Gastroesophageal sphincter (tissue), 4 donors: ENCODE measurements around the gene FRG2B. TPM values are rescaled to one million over a fixed set of nuclear protein-coding genes. Genes with fewer than 3 reads are reported as not detected.
"Not testable (repeated sequence)": the region's sequence is repeated elsewhere in the genome, so short reads cannot be mapped to it uniquely, and the experiment has no call there.

Experiments used
- ATAC-seq: fragments of 150-250 bp; one replicate; pipeline ENCODE4 v1.9.1; 2016; ENCODE audit warnings: mild to moderate bottlenecking, moderate library complexity
- H3K27ac ChIP-seq, 4 donors: fragments of 200-600 bp; sonication (generic) in 3 of 4; 1 replicate in 3 of 4; 2 replicates in 1 of 4; pipeline ENCODE4 v1.5.1; 2016 to 2019
- H3K27me3 ChIP-seq: fragments of 200-600 bp; sonication (generic); one replicate; pipeline ENCODE4 v1.5.1; 2019
- H3K36me3 ChIP-seq, 2 donors: fragments of 200-600 bp; sonication (generic); one replicate each; pipeline ENCODE4 v1.5.1; 2019; ENCODE audit warnings: control low read depth in 1 of 2
- H3K4me1 ChIP-seq, 3 donors: fragments of 200-600 bp; sonication (generic); 1 replicate in 2 of 3; 2 replicates in 1 of 3; pipeline ENCODE4 v1.5.1; 2016 to 2019; ENCODE audit warnings: control low read depth in 2 of 3
- H3K4me3 ChIP-seq, 2 donors: fragments of 200-600 bp; sonication (generic); one replicate each; pipeline ENCODE4 v1.5.1; 2019; ENCODE audit warnings: mild to moderate bottlenecking in 1 of 2, moderate library complexity in 1 of 2
- H3K9me3 ChIP-seq, 3 donors: fragments of 200-600 bp; sonication (generic); one replicate each; pipeline ENCODE4 v1.5.1; 2017 to 2019; ENCODE audit warnings: control low read depth in 2 of 3
- CTCF ChIP-seq, 4 experiments: fragments of 200-600 bp in 2 of 4; fragments of 450-650 bp in 2 of 4; sonication (generic) in 1 of 4; IDR thresholded peaks; one replicate each; pipeline ENCODE4 v1.5.1; 2017 to 2019; ENCODE audit warnings: antibody characterized with exemption in 4 of 4, mild to moderate bottlenecking in 2 of 4, moderate library complexity in 2 of 4
- EP300 ChIP-seq: sonication (generic); formaldehyde crosslinking; IDR thresholded peaks from one replicate; pipeline ENCODE4 v1.6.1; 2017; ENCODE audit warnings: antibody characterized with exemption, mild to moderate bottlenecking
- POLR2A ChIP-seq, 2 donors: fragments of 450-650 bp; IDR thresholded peaks; one replicate each; pipeline ENCODE4 v1.6.1; 2017; ENCODE audit warnings: antibody characterized with exemption in 2 of 2, mild to moderate bottlenecking in 2 of 2, moderate library complexity in 1 of 2
- POLR2AphosphoS5 ChIP-seq: sonication (generic); formaldehyde crosslinking; IDR thresholded peaks from one replicate; pipeline ENCODE4 v1.6.1; 2017; ENCODE audit warnings: antibody characterized with exemption
- WGBS, 2 donors: methylation state at CpG; one replicate each; pipeline ENCODE4 v1.1.5; 2018; ENCODE audit warnings: low coverage in 1 of 2; 5-methylcytosine and 5-hydroxymethylcytosine counted together
- total RNA-seq, 4 donors: library from RNA; depleted of rRNA; stranded (reverse); fragments of >200 nt; gene quantifications; one replicate each; pipeline ENCODE4 v1.1.0, GENCODE V29; 2016

FRG2B gene
- total RNA-seq, 4 donors from 2014 or later = not detected

GRCh38 chr10:133613699-133614098 is 12.9 kb downstream of the FRG2B start:
- Histone ChIP-seq H3K4me3 (no peak overlapping the region), H3K27me3 (peaks cover 40% of the 10 kb centered on the region), H3K36me3 (no peaks in the 10 kb centered on the region), H3K4me1 (peaks cover 0 to 5% (median 0%) of the 10 kb centered on the region in 3 donors), H3K9me3 (peaks cover 0 to 10% (median 0%) of the 10 kb centered on the region in 3 donors), H3K27ac (no peak overlapping the region)
- TF ChIP-seq POLR2AphosphoS5 (no peak), EP300 (no peak), POLR2A (IDR thresholded peaks at IDR 0.05) (no peak), CTCF (IDR thresholded peaks at IDR 0.05) (no peak)
- 60 to 64% methylated on average over 4 to 6 of the region's 6 CpGs for WGBS, 2 donors
- ATAC-seq = no peak

GRCh38 chr10:133611079-133611478 is 15.5 kb downstream of the FRG2B start:
- no peaks in the 10 kb centered on the region for H3K36me3 ChIP-seq
- H3K27me3 ChIP-seq = peaks cover 57% of the 10 kb centered on the region
- peaks cover 0 to 10% (median 0%) of the 10 kb centered on the region in 3 donors for H3K9me3 ChIP-seq
- H3K27ac ChIP-seq = no peak overlapping the region
- H3K4me3 ChIP-seq = no peak overlapping the region
- WGBS, 2 donors = 60 to 70% methylated on average over 1 to 4 of the region's 4 CpGs
- H3K4me1 ChIP-seq = peaks cover 0 to 6% (median 0%) of the 10 kb centered on the region in 3 donors
- no peak for TF ChIP-seq EP300
- TF ChIP-seq POLR2A (IDR thresholded peaks at IDR 0.05) = no peak
- TF ChIP-seq POLR2AphosphoS5 = no peak
- TF ChIP-seq CTCF (IDR thresholded peaks at IDR 0.05) = no peak
- ATAC-seq = no peak

- no peaks in the 10 kb centered on the region for H3K36me3 ChIP-seq
- no peak overlapping the region for H3K4me3 ChIP-seq
- no peak for ATAC-seq
- H3K4me1 ChIP-seq = peaks cover 0 to 6% (median 0%) of the 10 kb centered on the region in 3 donors
- 14 to 21% methylated on average over 3 of the region's 3 CpGs for WGBS, 2 donors
- H3K27ac ChIP-seq = no peak overlapping the region
- peak in 3 of 4 experiments; percentile 27 to 54 (median 36) for TF ChIP-seq CTCF (IDR thresholded peaks at IDR 0.05)
- TF ChIP-seq EP300 = no peak
- H3K27me3 ChIP-seq = peaks cover 79% of the 10 kb centered on the region
- peaks cover 0 to 10% (median 0%) of the 10 kb centered on the region in 3 donors for H3K9me3 ChIP-seq
Measured at GRCh38 chr10:133608855-133609254, 17.7 kb downstream of the FRG2B start.

- H3K27ac ChIP-seq, H3K4me1 ChIP-seq, ATAC-seq, H3K9me3 ChIP-seq, H3K36me3 ChIP-seq, H3K4me3 ChIP-seq: not testable (repeated sequence)
- 82% methylated on average over 2 of the region's 2 CpGs; no CpG with 5 or more reads in 1 of the 2 donors for WGBS, 2 donors
- peaks cover 88% of the 10 kb centered on the region for H3K27me3 ChIP-seq
Measured at GRCh38 chr10:133603434-133603833, 23.2 kb downstream of the FRG2B start.

GRCh38 chr10:133600657-133601056 is 25.9 kb downstream of the FRG2B start:
- WGBS, 2 donors = 51 to 69% methylated on average over 3 of the region's 3 CpGs
- no peaks in the 10 kb centered on the region for H3K9me3 ChIP-seq
- TF ChIP-seq EP300 (no peak), POLR2A (IDR thresholded peaks at IDR 0.05) (no peak), CTCF (IDR thresholded peaks at IDR 0.05) (no peak), POLR2AphosphoS5 (no peak)
- H3K36me3 ChIP-seq = no peaks in the 10 kb centered on the region
- H3K4me1 ChIP-seq = no peaks in the 10 kb centered on the region
- H3K27me3 ChIP-seq = peaks cover 79% of the 10 kb centered on the region
- no peak for ATAC-seq
- no peak overlapping the region for H3K27ac ChIP-seq
- no peak overlapping the region for H3K4me3 ChIP-seq

GRCh38 chr10:133599869-133600268 is 26.7 kb downstream of the FRG2B start:
- not testable (repeated sequence) for H3K36me3 ChIP-seq, H3K27ac ChIP-seq, ATAC-seq, H3K4me3 ChIP-seq, H3K9me3 ChIP-seq, H3K4me1 ChIP-seq
- H3K27me3 ChIP-seq = peaks cover 71% of the 10 kb centered on the region
- WGBS, 2 donors = 74 to 76% methylated on average over 6 of the region's 8 CpGs
